H9 (cell line): ENCODE results near the gene CEMIP2. TPM values are rescaled to one million over a fixed set of nuclear protein-coding genes. Genes with fewer than 3 reads are reported as not detected.

Source experiments
- DNase-seq: peaks from one replicate; pipeline ENCODE4 v3.0.0-alpha.2; 2017
- H2AFZ ChIP-seq: one replicate; pipeline ENCODE4 v1.6.1; 2013; ENCODE audit warnings: mild to moderate bottlenecking, low read length, control low read depth, moderate library complexity
- H2AK5ac ChIP-seq: 2 replicates; pipeline ENCODE4 v1.6.1; 2013; ENCODE audit warnings: low read length, control low read depth, mixed read lengths; ENCODE audit not compliant: insufficient read length
- H2BK120ac ChIP-seq: one replicate; pipeline ENCODE4 v1.6.1; 2013; ENCODE audit warnings: low read depth, mild to moderate bottlenecking, low read length, control low read depth, inconsistent platforms; ENCODE audit not compliant: poor library complexity, severe bottlenecking
- H2BK12ac ChIP-seq: 2 replicates; pipeline ENCODE4 v1.6.1; 2013; ENCODE audit warnings: low read length, control low read depth, mixed read lengths, low read depth; ENCODE audit not compliant: insufficient read length
- H2BK15ac ChIP-seq: 2 replicates; pipeline ENCODE4 v1.6.1; 2013; ENCODE audit warnings: low read depth, low read length, control low read depth
- H2BK20ac ChIP-seq: one replicate; pipeline ENCODE4 v1.6.1; 2013; ENCODE audit warnings: low read depth, mild to moderate bottlenecking, low read length, control low read depth, inconsistent platforms; ENCODE audit not compliant: poor library complexity, severe bottlenecking
- H2BK5ac ChIP-seq: 2 replicates; pipeline ENCODE4 v1.6.1; 2013; ENCODE audit warnings: low read length, control low read depth, mixed read lengths; ENCODE audit not compliant: insufficient read length
- H3K14ac ChIP-seq: 2 replicates; pipeline ENCODE4 v1.6.1; 2013; ENCODE audit warnings: low read length, control low read depth; ENCODE audit not compliant: insufficient read depth
- H3K18ac ChIP-seq: 2 replicates; pipeline ENCODE4 v1.6.1; 2013; ENCODE audit warnings: low read depth, mild to moderate bottlenecking, mixed read lengths, low read length, control low read depth; ENCODE audit not compliant: insufficient read length
- H3K23ac ChIP-seq: 2 replicates; pipeline ENCODE4 v1.6.1; 2013; ENCODE audit warnings: low read length, control low read depth, mixed read lengths, low read depth; ENCODE audit not compliant: insufficient read length
- H3K23me2 ChIP-seq: 2 replicates; pipeline ENCODE4 v1.6.1; 2013; ENCODE audit warnings: low read depth, mild to moderate bottlenecking, mixed read lengths, low read length, control low read depth; ENCODE audit not compliant: insufficient read length, poor library complexity, severe bottlenecking
- H3K27ac ChIP-seq: 2 replicates; pipeline ENCODE4 v1.5.1; 2013; ENCODE audit warnings: low read length, control low read depth, mixed read lengths, low read depth; ENCODE audit not compliant: insufficient read length
- H3K27me3 ChIP-seq: 2 replicates; pipeline ENCODE4 v1.6.1; 2013; ENCODE audit warnings: low read length, control low read depth, inconsistent platforms; ENCODE audit not compliant: insufficient read depth
- H3K4ac ChIP-seq: 2 replicates; pipeline ENCODE4 v1.6.1; 2013; ENCODE audit warnings: low read depth, mild to moderate bottlenecking, control low read depth, inconsistent platforms, low read length, moderate library complexity
- H3K4me1 ChIP-seq: 2 replicates; pipeline ENCODE4 v1.6.1; 2013; ENCODE audit warnings: low read length, control low read depth, inconsistent platforms; ENCODE audit not compliant: insufficient read depth
- H3K4me2 ChIP-seq: 2 replicates; pipeline ENCODE4 v1.6.1; 2013; ENCODE audit warnings: low read length, control low read depth, mixed read lengths; ENCODE audit not compliant: insufficient read length, insufficient read depth
- H3K56ac ChIP-seq: 2 replicates; pipeline ENCODE4 v1.6.1; 2013; ENCODE audit warnings: low read depth, mild to moderate bottlenecking, mixed read lengths, low read length, control low read depth; ENCODE audit not compliant: insufficient read length
- H3K79me1 ChIP-seq: 2 replicates; pipeline ENCODE4 v1.6.1; 2013; ENCODE audit warnings: low read depth, mild to moderate bottlenecking, moderate library complexity, low read length, control low read depth, inconsistent platforms; ENCODE audit not compliant: insufficient read depth, poor library complexity, severe bottlenecking
- H3K79me2 ChIP-seq: 2 replicates; pipeline ENCODE4 v1.6.1; 2013; ENCODE audit warnings: low read length, control low read depth, inconsistent platforms; ENCODE audit not compliant: insufficient read depth
- H3K9ac ChIP-seq: 2 replicates; pipeline ENCODE4 v1.6.1; 2013; ENCODE audit warnings: low read length, control low read depth, mixed read lengths; ENCODE audit not compliant: insufficient read length; ENCODE audit errors: extremely low read depth
- H3K9me3 ChIP-seq: one replicate; pipeline ENCODE4 v1.6.1; 2013; ENCODE audit warnings: low read depth, low read length, inconsistent platforms; ENCODE audit not compliant: control insufficient read depth
- H3T11ph ChIP-seq: one replicate; pipeline ENCODE4 v1.6.1; 2013; ENCODE audit warnings: mild to moderate bottlenecking, low read length, control low read depth, inconsistent platforms
- H4K20me1 ChIP-seq: one replicate; pipeline ENCODE4 v1.6.1; 2013; ENCODE audit not compliant: control insufficient read depth, insufficient read length, insufficient read depth
- H4K5ac ChIP-seq: 2 replicates; pipeline ENCODE4 v1.6.1; 2013; ENCODE audit warnings: low read depth, mild to moderate bottlenecking, mixed read lengths, low read length, control low read depth; ENCODE audit not compliant: insufficient read length
- H4K8ac ChIP-seq: replicated peaks from 2 replicates; pipeline ENCODE4 v1.6.1; 2013; ENCODE audit warnings: low read length, control low read depth, mixed read lengths, low read depth; ENCODE audit not compliant: insufficient read length
- H4K91ac ChIP-seq: 2 replicates; pipeline ENCODE4 v1.6.1; 2013; ENCODE audit warnings: low read depth, mild to moderate bottlenecking, moderate library complexity, mixed read lengths, low read length, control low read depth; ENCODE audit not compliant: insufficient read length
- H3K27ac Mint-ChIP-seq, 3 experiments: 2 replicates in 2 of 3; 3 replicates in 1 of 3; pipeline ENCODE4 v1.8.0; 2020 to 2021; ENCODE audit warnings: mixed read lengths in 3 of 3, mild to moderate bottlenecking in 1 of 3, moderate library complexity in 1 of 3
- H3K27me3 Mint-ChIP-seq: 2 replicates; pipeline ENCODE4 v1.8.0; 2021; ENCODE audit warnings: low read depth, mild to moderate bottlenecking, moderate library complexity, mixed read lengths
- H3K36me3 Mint-ChIP-seq, 3 experiments: 2 replicates in 2 of 3; 3 replicates in 1 of 3; pipeline ENCODE4 v1.8.0; 2020 to 2021; ENCODE audit warnings: low read depth in 3 of 3, mixed read lengths in 3 of 3; ENCODE audit not compliant: insufficient read depth in 1 of 3
- H3K4me1 Mint-ChIP-seq, 2 experiments: 2 replicates each; pipeline ENCODE4 v1.8.0; 2020; ENCODE audit warnings: mixed read lengths in 2 of 2
- H3K4me3 Mint-ChIP-seq, 2 experiments: 2 replicates in 1 of 2; 3 replicates in 1 of 2; pipeline ENCODE4 v1.8.0; 2020 to 2021; ENCODE audit warnings: mild to moderate bottlenecking in 2 of 2, mixed read lengths in 2 of 2, moderate library complexity in 1 of 2
- H3K9me3 Mint-ChIP-seq, 2 experiments: 2 replicates in 1 of 2; 3 replicates in 1 of 2; pipeline ENCODE4 v1.8.0; 2020; ENCODE audit warnings: mild to moderate bottlenecking in 2 of 2, mixed read lengths in 2 of 2, moderate library complexity in 1 of 2
- WGBS: extraction: QIAGEN DNeasy Blood & Tissue Kit; methylation state at CpG from one replicate; pipeline ENCODE4 v1.1.7; 2013; ENCODE audit warnings: missing lambda C conversion rate, low lambda C conversion rate, mixed read lengths; ENCODE audit not compliant: insufficient read length; ENCODE audit errors: extremely low coverage; 5-methylcytosine and 5-hydroxymethylcytosine counted together
- total RNA-seq: library from RNA; stranded (reverse); gene quantifications from 2 replicates; pipeline ENCODE4 v1.2.1, GENCODE V29; 2021
- TF ChIP-seq, protein P1 (sequence below): fragments of 200-600 bp; sonication (generic); conservative IDR thresholded peaks from 3 replicates; pipeline ENCODE4 v1.8.0; 2021; ENCODE audit warnings: antibody characterized with exemption, mild to moderate bottlenecking

The CEMIP2 gene
- total RNA-seq, 1 experiment from 2014 or later = 77.2 TPM

DNA sequence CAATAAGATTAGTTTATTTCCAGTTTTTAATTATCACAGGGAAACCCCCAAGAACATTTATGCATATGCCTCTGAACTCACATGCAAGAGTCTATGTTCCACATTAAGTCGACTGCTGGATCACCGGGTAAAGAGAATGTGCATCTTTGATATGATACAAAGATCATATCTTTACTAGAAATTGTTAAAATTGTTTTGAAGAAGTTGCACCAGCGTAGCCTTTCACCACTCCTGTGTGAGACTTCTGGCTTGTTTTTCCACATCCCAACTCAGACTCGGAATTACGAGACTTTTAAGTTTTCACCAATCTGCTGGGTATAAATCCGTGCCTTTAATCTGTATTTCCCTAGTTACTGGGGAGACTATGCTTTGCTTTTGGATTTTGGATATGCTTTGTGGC, 113.2 kb downstream of the CEMIP2 start:
- Histone ChIP-seq H3K4ac (no peak overlapping the region), H2BK15ac (no peak overlapping the region), H3K27ac (no peak overlapping the region), H4K8ac (no peak overlapping the region), H3K4me1 (no peaks in the 10 kb centered on the region), H3K27me3 (no peaks in the 10 kb centered on the region), H3K79me1 (no peaks in the 10 kb centered on the region), H2BK20ac (no peak overlapping the region), H3K4me2 (no peak overlapping the region), H3K14ac (no peak overlapping the region), H2BK12ac (no peak overlapping the region), H3T11ph (no peak overlapping the region), H3K79me2 (no peaks in the 10 kb centered on the region), H3K9me3 (no peaks in the 10 kb centered on the region), H3K9ac (no peak overlapping the region), H3K18ac (no peak overlapping the region), H2AK5ac (no peak overlapping the region), H2BK120ac (no peak overlapping the region), H3K23me2 (no peaks in the 10 kb centered on the region), H3K23ac (no peak overlapping the region), H2BK5ac (no peak overlapping the region), H4K5ac (no peak overlapping the region), H4K91ac (no peak overlapping the region), H2AFZ (no peak overlapping the region), H4K20me1 (no peaks in the 10 kb centered on the region), H3K56ac (no peak overlapping the region)
- no peak for DNase-seq
- Mint-ChIP-seq H3K9me3 (no peaks in the 10 kb centered on the region), H3K27me3 (no peaks in the 10 kb centered on the region), H3K4me1 (peaks cover 0 to 6% of the 10 kb centered on the region in 2 experiments; a peak in 1 of 4 replicates), H3K36me3 (no peaks in the 10 kb centered on the region), H3K4me3 (no peak overlapping the region), H3K27ac (no peak overlapping the region)
- no CpG with 5 or more reads among the region's 6 CpGs for WGBS
- TF ChIP-seq, protein P1, sequence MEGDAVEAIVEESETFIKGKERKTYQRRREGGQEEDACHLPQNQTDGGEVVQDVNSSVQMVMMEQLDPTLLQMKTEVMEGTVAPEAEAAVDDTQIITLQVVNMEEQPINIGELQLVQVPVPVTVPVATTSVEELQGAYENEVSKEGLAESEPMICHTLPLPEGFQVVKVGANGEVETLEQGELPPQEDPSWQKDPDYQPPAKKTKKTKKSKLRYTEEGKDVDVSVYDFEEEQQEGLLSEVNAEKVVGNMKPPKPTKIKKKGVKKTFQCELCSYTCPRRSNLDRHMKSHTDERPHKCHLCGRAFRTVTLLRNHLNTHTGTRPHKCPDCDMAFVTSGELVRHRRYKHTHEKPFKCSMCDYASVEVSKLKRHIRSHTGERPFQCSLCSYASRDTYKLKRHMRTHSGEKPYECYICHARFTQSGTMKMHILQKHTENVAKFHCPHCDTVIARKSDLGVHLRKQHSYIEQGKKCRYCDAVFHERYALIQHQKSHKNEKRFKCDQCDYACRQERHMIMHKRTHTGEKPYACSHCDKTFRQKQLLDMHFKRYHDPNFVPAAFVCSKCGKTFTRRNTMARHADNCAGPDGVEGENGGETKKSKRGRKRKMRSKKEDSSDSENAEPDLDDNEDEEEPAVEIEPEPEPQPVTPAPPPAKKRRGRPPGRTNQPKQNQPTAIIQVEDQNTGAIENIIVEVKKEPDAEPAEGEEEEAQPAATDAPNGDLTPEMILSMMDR = no peak
